DOHH2 (cell line): ENCODE data around the gene CEACAM5.

Source experiments
- H3F3A ChIP-seq: fragments of 200-600 bp; sonication (generic), shearing (Covaris generic); 2 replicates; pipeline ENCODE4 v1.6.0; 2016; ENCODE audit warnings: antibody characterized with exemption, mild to moderate bottlenecking; ENCODE audit not compliant: control insufficient read depth, insufficient read depth
- H3K27ac ChIP-seq: fragments of 200-600 bp; sonication (generic); 2 replicates; pipeline ENCODE4 v1.5.1; 2014; ENCODE audit warnings: low read depth, mild to moderate bottlenecking, low read length, moderate library complexity
- H3K27me3 ChIP-seq: fragments of 200-600 bp; sonication (generic); 2 replicates; pipeline ENCODE4 v1.6.1; 2014; ENCODE audit warnings: mild to moderate bottlenecking, low read length, mixed read lengths; ENCODE audit not compliant: control insufficient read depth
- H3K36me3 ChIP-seq: fragments of 200-600 bp; sonication (generic); 2 replicates; pipeline ENCODE4 v1.6.1; 2014; ENCODE audit warnings: mild to moderate bottlenecking, low read length, moderate library complexity, mixed read lengths; ENCODE audit not compliant: control insufficient read depth
- H3K4me1 ChIP-seq: fragments of 200-600 bp; sonication (generic); 2 replicates; pipeline ENCODE4 v1.6.1; 2014; ENCODE audit warnings: mild to moderate bottlenecking, low read length, mixed read lengths; ENCODE audit not compliant: control insufficient read depth
- H3K4me2 ChIP-seq: fragments of 200-600 bp; sonication (generic); 2 replicates; pipeline ENCODE4 v1.6.0; 2014; ENCODE audit warnings: mild to moderate bottlenecking, low read length, moderate library complexity
- H3K4me3 ChIP-seq: fragments of 200-600 bp; sonication (generic); 2 replicates; pipeline ENCODE4 v1.5.1; 2014; ENCODE audit warnings: mild to moderate bottlenecking, low read length, mixed read lengths
- H3K79me2 ChIP-seq: fragments of 200-600 bp; sonication (generic); 2 replicates; pipeline ENCODE4 v1.6.1; 2014; ENCODE audit warnings: mild to moderate bottlenecking, low read length, mixed read lengths; ENCODE audit not compliant: control insufficient read depth
- H3K9me2 ChIP-seq: fragments of 200-600 bp; sonication (generic); replicated peaks from 2 replicates; pipeline ENCODE4 v1.6.1; 2014; ENCODE audit warnings: mild to moderate bottlenecking, low read length, mixed read lengths; ENCODE audit not compliant: control insufficient read depth
- H3K9me3 ChIP-seq: fragments of 200-600 bp; sonication (generic); 2 replicates; pipeline ENCODE4 v1.6.1; 2014; ENCODE audit warnings: antibody characterized with exemption, low read length, mixed read lengths; ENCODE audit not compliant: control insufficient read depth, insufficient read depth
- H4K20me1 ChIP-seq: fragments of 200-600 bp; sonication (generic); 2 replicates; pipeline ENCODE4 v1.6.0; 2014; ENCODE audit warnings: low read depth, mild to moderate bottlenecking, antibody characterized with exemption, low read length, moderate library complexity; ENCODE audit not compliant: control insufficient read depth, insufficient read depth
- CTCF ChIP-seq: fragments of 200-600 bp; sonication (generic); IDR thresholded peaks from one replicate; pipeline ENCODE4 v1.5.1; 2014; ENCODE audit warnings: antibody characterized with exemption, mild to moderate bottlenecking, low read depth, low read length; ENCODE audit not compliant: poor library complexity, severe bottlenecking
- EZH2phosphoT487 ChIP-seq: fragments of 200-600 bp; sonication (generic); IDR thresholded peaks from 2 replicates; pipeline ENCODE4 v1.6.1; 2017; ENCODE audit warnings: borderline replicate concordance, mild to moderate bottlenecking, antibody characterized with exemption, low read length, moderate library complexity, mixed read lengths

The CEACAM5 gene

DNA sequence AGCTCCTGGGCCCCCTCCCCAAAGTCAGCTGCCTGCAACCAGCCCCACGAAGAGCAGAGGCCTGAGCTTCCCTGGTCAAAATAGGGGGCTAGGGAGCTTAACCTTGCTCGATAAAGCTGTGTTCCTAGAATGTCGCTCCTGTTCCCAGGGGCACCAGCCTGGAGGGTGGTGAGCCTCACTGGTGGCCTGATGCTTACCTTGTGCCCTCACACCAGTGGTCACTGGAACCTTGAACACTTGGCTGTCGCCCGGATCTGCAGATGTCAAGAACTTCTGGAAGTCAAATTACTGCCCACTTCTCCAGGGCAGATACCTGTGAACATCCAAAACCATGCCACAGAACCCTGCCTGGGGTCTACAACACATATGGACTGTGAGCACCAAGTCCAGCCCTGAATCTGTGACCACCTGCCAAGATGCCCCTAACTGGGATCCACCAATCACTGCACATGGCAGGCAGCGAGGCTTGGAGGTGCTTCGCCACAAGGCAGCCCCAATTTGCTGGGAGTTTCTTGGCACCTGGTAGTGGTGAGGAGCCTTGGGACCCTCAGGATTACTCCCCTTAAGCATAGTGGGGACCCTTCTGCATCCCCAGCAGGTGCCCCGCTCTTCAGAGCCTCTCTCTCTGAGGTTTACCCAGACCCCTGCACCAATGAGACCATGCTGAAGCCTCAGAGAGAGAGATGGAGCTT lies 4.7 kb upstream of the CEACAM5 start:
- Histone ChIP-seq H3K27me3 (peaks cover 6% of the 10 kb centered on the region; the same call in 1 of the 2 replicates), H3K79me2 (no peaks in the 10 kb centered on the region), H3K4me1 (no peaks in the 10 kb centered on the region), H3K36me3 (no peaks in the 10 kb centered on the region), H3K4me3 (no peak overlapping the region), H3F3A (no peaks in the 10 kb centered on the region), H3K4me2 (no peak overlapping the region), H3K9me2 (no peaks in the 10 kb centered on the region), H4K20me1 (no peaks in the 10 kb centered on the region; the same call in 1 of the 2 replicates), H3K9me3 (no peaks in the 10 kb centered on the region), H3K27ac (no peak overlapping the region)
- TF ChIP-seq EZH2phosphoT487 (no peak), CTCF (no peak)

DNA sequence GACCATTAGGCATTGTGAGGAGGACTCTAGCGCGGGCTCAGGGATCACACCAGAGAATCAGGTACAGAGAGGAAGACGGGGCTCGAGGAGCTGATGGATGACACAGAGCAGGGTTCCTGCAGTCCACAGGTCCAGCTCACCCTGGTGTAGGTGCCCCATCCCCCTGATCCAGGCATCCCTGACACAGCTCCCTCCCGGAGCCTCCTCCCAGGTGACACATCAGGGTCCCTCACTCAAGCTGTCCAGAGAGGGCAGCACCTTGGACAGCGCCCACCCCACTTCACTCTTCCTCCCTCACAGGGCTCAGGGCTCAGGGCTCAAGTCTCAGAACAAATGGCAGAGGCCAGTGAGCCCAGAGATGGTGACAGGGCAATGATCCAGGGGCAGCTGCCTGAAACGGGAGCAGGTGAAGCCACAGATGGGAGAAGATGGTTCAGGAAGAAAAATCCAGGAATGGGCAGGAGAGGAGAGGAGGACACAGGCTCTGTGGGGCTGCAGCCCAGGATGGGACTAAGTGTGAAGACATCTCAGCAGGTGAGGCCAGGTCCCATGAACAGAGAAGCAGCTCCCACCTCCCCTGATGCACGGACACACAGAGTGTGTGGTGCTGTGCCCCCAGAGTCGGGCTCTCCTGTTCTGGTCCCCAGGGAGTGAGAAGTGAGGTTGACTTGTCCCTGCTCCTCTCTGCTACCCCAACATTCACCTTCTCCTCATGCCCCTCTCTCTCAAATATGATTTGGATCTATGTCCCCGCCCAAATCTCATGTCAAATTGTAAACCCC lies 2.8 kb upstream of the CEACAM5 start:
- H3K4me1 ChIP-seq, result no peaks in the 10 kb centered on the region
- no peaks in the 10 kb centered on the region; the same call in 1 of the 2 replicates for H4K20me1 ChIP-seq
- peaks cover 6% of the 10 kb centered on the region; the same call in 1 of the 2 replicates for H3K27me3 ChIP-seq
- no peaks in the 10 kb centered on the region for H3K9me3 ChIP-seq
- no peaks in the 10 kb centered on the region for H3K79me2 ChIP-seq
- no peaks in the 10 kb centered on the region for H3K9me2 ChIP-seq
- no peak for TF ChIP-seq CTCF
- TF ChIP-seq EZH2phosphoT487, result no peak
- H3K4me3 ChIP-seq, result no peak overlapping the region
- H3K4me2 ChIP-seq, result no peak overlapping the region
- H3K27ac ChIP-seq, result no peak overlapping the region
- H3F3A ChIP-seq, result no peaks in the 10 kb centered on the region
- H3K36me3 ChIP-seq, result no peaks in the 10 kb centered on the region

DNA sequence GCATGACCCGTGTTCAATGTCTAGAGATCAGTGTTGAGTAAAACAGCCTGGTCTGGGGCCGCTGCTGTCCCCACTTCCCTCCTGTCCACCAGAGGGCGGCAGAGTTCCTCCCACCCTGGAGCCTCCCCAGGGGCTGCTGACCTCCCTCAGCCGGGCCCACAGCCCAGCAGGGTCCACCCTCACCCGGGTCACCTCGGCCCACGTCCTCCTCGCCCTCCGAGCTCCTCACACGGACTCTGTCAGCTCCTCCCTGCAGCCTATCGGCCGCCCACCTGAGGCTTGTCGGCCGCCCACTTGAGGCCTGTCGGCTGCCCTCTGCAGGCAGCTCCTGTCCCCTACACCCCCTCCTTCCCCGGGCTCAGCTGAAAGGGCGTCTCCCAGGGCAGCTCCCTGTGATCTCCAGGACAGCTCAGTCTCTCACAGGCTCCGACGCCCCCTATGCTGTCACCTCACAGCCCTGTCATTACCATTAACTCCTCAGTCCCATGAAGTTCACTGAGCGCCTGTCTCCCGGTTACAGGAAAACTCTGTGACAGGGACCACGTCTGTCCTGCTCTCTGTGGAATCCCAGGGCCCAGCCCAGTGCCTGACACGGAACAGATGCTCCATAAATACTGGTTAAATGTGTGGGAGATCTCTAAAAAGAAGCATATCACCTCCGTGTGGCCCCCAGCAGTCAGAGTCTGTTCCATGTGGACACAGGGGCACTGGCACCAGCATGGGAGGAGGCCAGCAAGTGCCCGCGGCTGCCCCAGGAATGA lies 1.5 kb upstream of the CEACAM5 start:
- TF ChIP-seq CTCF (peak; percentile 100), EZH2phosphoT487 (no peak)
- no peaks in the 10 kb centered on the region for H3K9me2 ChIP-seq
- H3K9me3 ChIP-seq, result no peaks in the 10 kb centered on the region
- no peaks in the 10 kb centered on the region for H3K36me3 ChIP-seq
- peaks cover 7% of the 10 kb centered on the region; the same call in 1 of the 2 replicates for H3K27me3 ChIP-seq
- peak overlapping the region; percentile 60 for H3K4me3 ChIP-seq
- no peak overlapping the region for H3K27ac ChIP-seq
- H3F3A ChIP-seq, result no peaks in the 10 kb centered on the region
- peak overlapping the region; percentile 84 for H3K4me2 ChIP-seq
- no peaks in the 10 kb centered on the region for H3K4me1 ChIP-seq
- no peaks in the 10 kb centered on the region for H3K79me2 ChIP-seq
- no peaks in the 10 kb centered on the region; the same call in 1 of the 2 replicates for H4K20me1 ChIP-seq
